ENCODE results near the gene RACGAP1.

- TF ChIP-seq EZH2phosphoT487 (IDR thresholded peaks at IDR 0.05; ENCODE audit: unreplicated experiment) (no peak), REST (IDR thresholded peaks at IDR 0.05; ENCODE audit: unreplicated experiment) (no peak), CTCF (conservative IDR thresholded peaks at IDR 0.05; ENCODE audit: low read depth in 2 of 2) (no peak)
These were observed 65.4 kb downstream of the RACGAP1 start for GRCh38 chr12:49959685-49960473.

Measured in GM23338 (cell line).